ENCODE measurements around the gene NKX1-1.
"Not testable (repeated sequence)": the region's sequence is repeated elsewhere in the genome, so short reads cannot be mapped to it uniquely, and the experiment has no call there.

NKX1-1 gene

GRCh38 chr4:1406394-1406980 lies at the start of gene NKX1-1:
Gene NKX1-1 (minus strand): TSS chr4:1406442. CDS start chr4:1406442, 0 bp downstream.
- DNase-seq (ENCODE audit: low read depth in 2 of 2), result no peak

GRCh38 chr4:1453731-1454130 lies 47.5 kb upstream of the NKX1-1 start:
- no peak for DNase-seq (ENCODE audit: low read depth in 2 of 2)

GRCh38 chr4:1452431-1453051 lies 46.3 kb upstream of the NKX1-1 start:
- DNase-seq (ENCODE audit: low read depth in 2 of 2), result no peak

- DNase-seq (ENCODE audit: low read depth in 2 of 2), result no peak
Observed at GRCh38 chr4:1451752-1452122, 45.5 kb upstream of the NKX1-1 start.

GRCh38 chr4:1451106-1451751 lies 45.0 kb upstream of the NKX1-1 start:
- no peak for DNase-seq (ENCODE audit: low read depth in 2 of 2)

GRCh38 chr4:1449833-1450741 lies 43.8 kb upstream of the NKX1-1 start:
- no peak for DNase-seq (ENCODE audit: low read depth in 2 of 2)

- DNase-seq (ENCODE audit: low read depth in 2 of 2), result no peak
Observed at GRCh38 chr4:1449475-1449832, 43.2 kb upstream of the NKX1-1 start.

GRCh38 chr4:1448589-1449420 lies 42.6 kb upstream of the NKX1-1 start:
- DNase-seq (ENCODE audit: low read depth in 2 of 2), result no peak

- DNase-seq (ENCODE audit: low read depth in 2 of 2), result no peak
Observed at GRCh38 chr4:1447676-1448588, 41.7 kb upstream of the NKX1-1 start.

- no peak for DNase-seq (ENCODE audit: low read depth in 2 of 2)
Observed at GRCh38 chr4:1446502-1447386, 40.5 kb upstream of the NKX1-1 start.

GRCh38 chr4:1445716-1446445 lies 39.6 kb upstream of the NKX1-1 start:
- no peak for DNase-seq (ENCODE audit: low read depth in 2 of 2)

- not testable (repeated sequence) for DNase-seq (ENCODE audit: low read depth in 2 of 2)
Observed at GRCh38 chr4:1443688-1444172, 37.5 kb upstream of the NKX1-1 start.

- no peak for DNase-seq (ENCODE audit: low read depth in 2 of 2)
Observed at GRCh38 chr4:1427010-1427409, 20.8 kb upstream of the NKX1-1 start.

GRCh38 chr4:1421657-1422056 lies 15.4 kb upstream of the NKX1-1 start:
- no peak for DNase-seq (ENCODE audit: low read depth in 2 of 2)

GRCh38 chr4:1419708-1420107 lies 13.5 kb upstream of the NKX1-1 start:
- DNase-seq (ENCODE audit: low read depth in 2 of 2), result no peak

- DNase-seq (ENCODE audit: low read depth in 2 of 2), result no peak
Observed at GRCh38 chr4:1418494-1419285, 12.4 kb upstream of the NKX1-1 start.

GRCh38 chr4:1417522-1418390 lies 11.5 kb upstream of the NKX1-1 start:
- DNase-seq (ENCODE audit: low read depth in 2 of 2), result no peak
